SK-N-MC (cell line): ENCODE data around the gene FCSK.

Experiments used
- EZH2 ChIP-seq: fragments of 200-600 bp; sonication (generic); IDR thresholded peaks from one replicate; pipeline ENCODE4 v1.6.1; 2017; ENCODE audit warnings: antibody characterized with exemption
- FOXP2 ChIP-seq: optimal IDR thresholded peaks from 2 replicates; pipeline ENCODE3; 2011; ENCODE audit warnings: mild to moderate bottlenecking, moderate library complexity; ENCODE audit not compliant: insufficient read depth; ENCODE audit errors: extremely low read length, control extremely low read depth
- POLR2AphosphoS5 ChIP-seq: IDR thresholded peaks from 2 replicates; pipeline ENCODE4 v1.6.1; 2012; ENCODE audit warnings: mild to moderate bottlenecking, low read depth, low read length, borderline replicate concordance

- TF ChIP-seq EZH2 (no peak), POLR2AphosphoS5 (no peak), FOXP2 (no peak)
These were observed 36.7 kb upstream of the FCSK start for GRCh38 chr16:70417661-70418060.
